ENCODE results near the gene ALCAM.

ALCAM gene

GRCh38 chr3:105354429-105354828 lies 12.3 kb upstream of the ALCAM start:
- H3K4me3 ChIP-seq (ENCODE audit: low read depth, low read length): no peak overlapping the region
- TF ChIP-seq CTCF (IDR thresholded peaks at IDR 0.05; ENCODE audit: insufficient read depth, low read depth, low read length, missing control alignments): no peak
- DNase-seq (ENCODE audit: low read depth): no peak

DNA sequence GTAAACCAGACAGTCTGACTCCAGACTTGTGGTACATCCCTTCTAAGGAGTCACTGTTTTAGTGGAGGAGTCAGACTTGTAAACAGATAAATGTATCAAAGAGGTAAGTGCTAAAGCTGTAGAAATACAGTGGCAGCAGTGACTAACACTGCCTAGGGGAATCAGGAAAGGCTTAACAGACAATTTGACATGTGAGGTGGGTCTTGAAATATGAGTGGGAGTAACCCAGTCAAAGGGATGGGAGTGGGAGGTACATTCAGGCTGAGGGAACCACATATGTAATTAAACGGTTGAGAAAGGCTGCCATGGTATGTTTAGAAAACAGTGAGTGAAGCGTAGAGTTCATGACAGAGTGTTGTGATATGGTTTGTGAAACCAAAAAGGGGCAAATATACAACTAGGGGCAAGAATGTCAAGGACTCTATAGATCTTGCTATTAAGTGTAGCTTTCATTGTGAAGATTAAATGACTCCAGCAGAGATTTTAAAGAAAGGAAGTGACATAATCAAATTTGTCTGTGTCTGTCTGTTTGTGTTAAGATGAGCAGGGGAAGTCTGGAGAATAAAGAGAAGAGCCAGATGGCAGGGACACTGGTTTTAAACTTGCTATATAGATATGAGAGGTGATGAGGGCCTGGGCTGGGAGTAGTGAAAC lies 11.2 kb upstream of the ALCAM start:
- no peak overlapping the region for H3K4me3 ChIP-seq (ENCODE audit: low read depth, low read length)
- no peak for DNase-seq (ENCODE audit: low read depth)
- TF ChIP-seq CTCF (IDR thresholded peaks at IDR 0.05; ENCODE audit: insufficient read depth, low read depth, low read length, missing control alignments): no peak

GRCh38 chr3:105356396-105356795 lies 10.3 kb upstream of the ALCAM start:
- no peak for TF ChIP-seq CTCF (IDR thresholded peaks at IDR 0.05; ENCODE audit: insufficient read depth, low read depth, low read length, missing control alignments)
- H3K4me3 ChIP-seq (ENCODE audit: low read depth, low read length): no peak overlapping the region
- DNase-seq (ENCODE audit: low read depth): no peak

GRCh38 chr3:105356988-105357387 lies 9.7 kb upstream of the ALCAM start:
- TF ChIP-seq CTCF (IDR thresholded peaks at IDR 0.05; ENCODE audit: insufficient read depth, low read depth, low read length, missing control alignments): no peak
- DNase-seq (ENCODE audit: low read depth): no peak
- H3K4me3 ChIP-seq (ENCODE audit: low read depth, low read length): no peak overlapping the region

DNA sequence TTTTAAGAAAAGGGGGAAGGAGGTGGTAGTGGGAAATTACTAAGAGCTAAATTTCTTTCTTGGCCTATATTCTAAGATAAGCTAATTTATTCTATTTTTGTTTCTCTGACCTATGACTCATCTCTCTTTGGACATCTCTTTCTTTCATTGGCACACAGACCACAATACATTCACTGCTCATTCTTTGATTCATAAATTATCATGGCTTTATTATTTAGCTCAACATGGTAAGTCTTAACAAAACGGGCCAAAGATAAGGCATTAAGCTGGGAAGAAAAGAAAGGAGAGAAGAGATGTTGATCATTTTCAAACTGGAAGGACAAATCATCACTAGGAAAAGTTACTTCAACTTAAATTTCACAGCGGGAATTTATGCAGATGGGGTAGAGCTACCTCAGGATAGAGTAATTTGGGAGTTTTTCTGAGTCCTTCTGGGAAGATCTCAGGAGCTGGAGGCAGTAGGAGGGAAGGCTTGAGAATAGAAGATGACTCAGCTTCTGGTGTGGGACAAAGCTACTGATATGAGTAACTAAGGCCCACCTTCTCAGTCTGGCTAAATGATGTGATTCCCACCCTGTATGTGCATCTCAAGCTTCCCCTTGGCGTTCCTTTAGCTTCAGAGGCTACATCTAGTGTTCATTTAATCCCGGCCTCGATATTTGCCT lies 7.5 kb upstream of the ALCAM start:
- no peak overlapping the region for H3K4me3 ChIP-seq (ENCODE audit: low read depth, low read length)
- no peak for TF ChIP-seq CTCF (IDR thresholded peaks at IDR 0.05; ENCODE audit: insufficient read depth, low read depth, low read length, missing control alignments)
- DNase-seq (ENCODE audit: low read depth): no peak

GRCh38 chr3:105360003-105360402 lies 6.7 kb upstream of the ALCAM start:
- TF ChIP-seq CTCF (IDR thresholded peaks at IDR 0.05; ENCODE audit: insufficient read depth, low read depth, low read length, missing control alignments): no peak
- DNase-seq (ENCODE audit: low read depth): no peak
- no peak overlapping the region for H3K4me3 ChIP-seq (ENCODE audit: low read depth, low read length)
